IPS-20b (cell line): Measurements from ENCODE around the gene ARMH4.

Source experiments
- H3K27ac ChIP-seq: one replicate; pipeline ENCODE4 v1.5.1; 2013; ENCODE audit warnings: low read length
- H3K27me3 ChIP-seq: 2 replicates; pipeline ENCODE4 v1.6.1; 2013; ENCODE audit warnings: mild to moderate bottlenecking, low read length, inconsistent platforms; ENCODE audit not compliant: insufficient read depth
- H3K36me3 ChIP-seq: 2 replicates; pipeline ENCODE4 v1.6.1; 2013; ENCODE audit warnings: low read depth, mild to moderate bottlenecking, inconsistent platforms, low read length, moderate library complexity; ENCODE audit not compliant: insufficient read depth
- H3K4me1 ChIP-seq: 2 replicates; pipeline ENCODE4 v1.6.1; 2013; ENCODE audit warnings: mild to moderate bottlenecking, control low read depth, inconsistent platforms, low read length, moderate library complexity; ENCODE audit not compliant: insufficient read depth
- H3K4me3 ChIP-seq: 2 replicates; pipeline ENCODE4 v1.5.1; 2013; ENCODE audit warnings: mild to moderate bottlenecking, low read length, inconsistent platforms
- H3K9ac ChIP-seq: 2 replicates; pipeline ENCODE4 v1.6.1; 2013; ENCODE audit warnings: low read depth, mild to moderate bottlenecking, inconsistent platforms, low read length, moderate library complexity
- H3K9me3 ChIP-seq: 2 replicates; pipeline ENCODE4 v1.6.1; 2013; ENCODE audit warnings: mild to moderate bottlenecking, low read depth, low read length, inconsistent platforms; ENCODE audit not compliant: insufficient read depth

The ARMH4 gene

DNA sequence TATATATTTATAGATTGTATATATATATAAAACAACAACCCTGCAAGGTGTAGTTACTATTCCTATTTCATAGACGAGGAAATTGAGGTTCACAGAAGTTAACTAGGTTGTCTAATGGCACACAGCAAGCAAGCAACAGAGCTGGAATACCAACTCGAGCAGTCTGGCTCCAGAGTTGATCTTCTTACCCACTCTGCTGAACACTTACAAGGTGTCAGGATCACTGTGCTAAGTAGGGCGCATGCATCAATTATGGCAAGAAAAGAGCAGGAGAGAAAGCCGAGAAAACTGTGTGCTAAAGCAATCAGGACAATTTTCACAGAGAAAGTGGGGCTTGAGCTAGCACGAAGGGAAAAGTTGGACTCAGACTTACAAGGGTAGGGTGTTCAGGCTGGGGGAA lies 15.9 kb upstream of the ARMH4 start:
- Histone ChIP-seq H3K4me3 (no peak overlapping the region), H3K27ac (no peak overlapping the region), H3K27me3 (no peaks in the 10 kb centered on the region), H3K4me1 (peaks cover 6% of the 10 kb centered on the region), H3K9me3 (no peaks in the 10 kb centered on the region), H3K9ac (no peak overlapping the region), H3K36me3 (no peaks in the 10 kb centered on the region)

DNA sequence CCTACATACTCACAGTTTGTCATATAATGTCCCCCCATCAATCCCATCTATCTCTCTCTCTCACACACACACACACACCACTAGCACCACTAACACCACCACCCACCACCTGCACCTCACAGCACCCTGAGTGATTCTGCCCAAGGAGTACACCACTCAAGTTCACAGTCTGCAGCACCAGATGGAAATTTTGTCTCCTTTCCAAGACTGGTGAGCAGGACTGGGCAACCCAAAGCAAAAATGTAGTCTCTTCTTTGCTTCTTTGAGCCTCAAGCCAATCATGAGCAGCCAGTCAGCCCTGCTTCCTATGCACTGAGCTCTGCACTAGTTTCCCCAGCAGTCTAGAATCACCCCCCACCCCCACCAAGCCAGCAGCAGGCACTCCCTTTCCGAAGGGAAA lies 15.0 kb upstream of the ARMH4 start:
- no peak overlapping the region for H3K27ac ChIP-seq

DNA sequence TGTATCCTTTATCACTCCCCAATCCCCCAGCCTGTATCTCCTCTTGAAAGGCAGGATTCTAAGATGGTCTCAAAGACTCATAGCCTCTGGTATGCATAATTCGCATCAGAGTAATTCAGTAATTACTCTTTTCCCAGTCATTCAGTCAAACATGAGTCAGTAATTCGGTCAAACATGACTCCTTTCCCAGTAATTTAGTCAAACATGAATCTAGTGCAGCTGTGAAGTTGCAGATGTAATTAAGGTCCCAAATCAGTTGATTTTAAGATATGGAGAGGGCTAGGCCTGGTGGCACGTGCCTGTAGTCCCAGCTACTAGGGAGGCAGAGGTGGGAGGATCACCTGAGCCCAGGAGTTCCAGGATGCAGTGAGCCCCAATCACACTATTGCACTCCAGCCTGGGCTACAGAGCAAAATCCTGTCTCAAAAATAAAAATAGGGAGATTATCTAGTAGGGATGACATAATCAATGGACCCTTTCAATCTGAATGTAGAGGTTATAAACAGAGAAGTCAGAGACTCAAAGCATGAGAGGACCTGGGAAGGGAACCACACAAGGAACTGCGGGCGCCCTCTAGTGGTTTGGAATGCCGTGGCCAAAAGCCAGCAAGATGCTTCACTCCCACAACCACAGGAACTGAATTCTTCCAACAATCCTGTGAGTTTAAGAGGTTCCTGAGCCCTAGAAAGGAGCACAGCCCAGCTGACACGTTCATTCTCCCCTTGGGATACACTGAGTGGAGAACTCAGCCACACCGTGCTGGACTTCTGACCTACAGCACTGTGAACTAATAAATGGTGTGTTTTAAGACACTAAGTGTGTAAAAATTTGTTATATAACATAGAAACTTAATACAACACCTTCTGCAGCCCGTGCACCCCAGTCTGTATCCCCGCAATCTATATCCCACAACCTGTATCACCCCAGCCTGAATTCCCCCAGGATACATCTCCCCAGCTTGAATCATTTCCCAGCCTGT lies 14.3 kb upstream of the ARMH4 start:
- H3K9me3 ChIP-seq: no peaks in the 10 kb centered on the region
- H3K27me3 ChIP-seq: no peaks in the 10 kb centered on the region
- H3K9ac ChIP-seq: no peak overlapping the region
- peaks cover 6% of the 10 kb centered on the region for H3K4me1 ChIP-seq
- H3K4me3 ChIP-seq: no peak overlapping the region
- no peaks in the 10 kb centered on the region for H3K36me3 ChIP-seq
- H3K27ac ChIP-seq: no peak overlapping the region

More for the DNA sequence above, 15.0 kb upstream of the ARMH4 start:
- no peaks in the 10 kb centered on the region for H3K36me3 ChIP-seq
- H3K27me3 ChIP-seq: no peaks in the 10 kb centered on the region
- H3K9me3 ChIP-seq: no peaks in the 10 kb centered on the region
- H3K4me3 ChIP-seq: no peak overlapping the region
- H3K4me1 ChIP-seq: peaks cover 6% of the 10 kb centered on the region
- H3K9ac ChIP-seq: no peak overlapping the region

DNA sequence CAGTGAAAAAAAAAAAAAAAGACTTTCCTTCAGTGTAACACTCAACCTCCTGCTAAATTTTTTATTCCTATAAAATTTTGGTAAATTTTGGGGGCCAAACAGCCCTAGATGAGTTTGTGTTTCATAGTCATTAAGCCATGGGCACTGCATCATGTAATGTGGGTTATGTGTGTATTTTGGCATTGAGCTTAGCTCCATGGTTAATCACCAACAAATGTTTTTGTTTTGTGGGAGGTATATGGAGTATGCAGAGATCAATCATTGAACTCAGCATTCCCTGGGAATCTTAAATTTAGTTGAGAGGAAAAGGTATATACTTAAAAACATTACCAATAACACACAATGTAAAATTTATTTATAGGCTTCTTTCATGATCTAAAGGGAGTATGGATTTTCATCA lies 8.5 kb upstream of the ARMH4 start:
- Histone ChIP-seq H3K27me3 (no peaks in the 10 kb centered on the region), H3K9ac (no peak overlapping the region), H3K4me1 (no peaks in the 10 kb centered on the region), H3K27ac (no peak overlapping the region), H3K36me3 (no peaks in the 10 kb centered on the region), H3K4me3 (no peak overlapping the region), H3K9me3 (no peaks in the 10 kb centered on the region)

DNA sequence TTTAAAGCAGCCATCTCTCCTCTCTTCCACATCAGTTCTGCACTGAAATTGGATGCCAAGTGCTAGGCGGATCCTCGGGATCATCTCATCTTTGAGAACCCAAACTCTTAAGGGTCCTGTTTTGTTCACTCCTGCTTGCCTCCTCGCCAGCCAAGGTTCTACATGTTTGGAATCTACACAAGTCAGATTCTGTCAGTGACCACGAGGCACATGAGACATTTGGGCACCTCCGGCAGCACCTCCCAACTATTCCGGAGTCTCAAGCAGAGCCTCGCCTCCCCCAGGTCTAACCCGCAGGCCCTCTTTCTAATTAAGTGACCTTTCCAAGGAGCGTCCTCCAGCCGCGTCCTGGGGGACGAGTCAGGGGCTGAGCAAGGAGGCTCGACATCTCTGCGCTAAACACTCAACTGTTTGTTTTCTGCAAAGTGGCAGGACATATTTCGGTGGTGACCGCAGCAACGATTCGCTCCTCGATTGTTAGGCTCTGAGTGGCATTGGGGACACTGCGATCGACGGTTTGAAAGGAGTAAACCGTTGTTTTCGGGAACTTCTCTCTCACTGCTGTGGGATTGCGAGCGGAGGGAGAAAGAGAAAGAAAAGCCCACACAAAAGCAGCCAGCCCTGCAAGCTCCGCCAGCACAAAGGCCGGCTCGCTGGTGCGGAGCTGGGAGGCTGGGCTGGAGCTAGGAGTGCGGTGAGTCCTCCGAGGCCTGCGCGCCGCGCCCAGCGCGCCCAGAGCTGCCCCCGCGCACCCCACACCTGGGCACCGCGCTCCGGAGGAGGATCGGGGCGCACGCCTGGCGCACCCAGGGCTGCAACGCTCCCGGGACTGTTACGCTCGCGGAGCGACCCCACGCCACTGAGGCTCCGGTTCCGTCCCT lies 640 bp downstream of the ARMH4 start:
- no peaks in the 10 kb centered on the region for H3K9me3 ChIP-seq
- H3K27me3 ChIP-seq: peaks cover 43% of the 10 kb centered on the region
- H3K4me3 ChIP-seq: peak overlapping the region; percentile 96
- H3K4me1 ChIP-seq: peaks cover 25% of the 10 kb centered on the region
- no peak overlapping the region for H3K27ac ChIP-seq
- H3K36me3 ChIP-seq: no peaks in the 10 kb centered on the region
- H3K9ac ChIP-seq: peak overlapping the region; percentile 82

DNA sequence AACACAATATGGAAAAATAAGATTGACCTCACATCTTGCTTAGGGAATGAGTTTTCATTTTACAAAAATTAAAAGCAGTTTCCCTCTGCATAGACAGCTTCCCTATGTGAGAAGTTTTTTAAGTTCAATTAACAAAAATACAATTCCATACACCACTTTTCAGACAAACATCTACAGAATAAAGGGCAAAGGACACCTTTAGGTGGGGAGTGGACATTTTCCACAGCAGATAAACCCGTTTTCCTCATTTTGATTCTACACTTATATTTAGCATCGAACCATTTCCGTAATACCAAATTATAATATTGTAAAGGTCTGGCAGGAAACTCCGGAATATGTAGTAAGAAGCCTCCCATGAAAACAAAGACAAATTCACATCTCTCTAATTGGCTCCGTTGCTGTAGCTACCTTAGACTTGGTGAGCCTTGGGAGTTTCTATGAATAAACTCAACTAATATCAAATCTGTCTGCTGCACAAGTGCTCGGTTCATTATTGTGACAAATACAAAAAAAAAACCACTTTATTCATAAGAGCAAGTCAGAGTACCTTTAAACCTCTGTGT lies 1.7 kb downstream of the ARMH4 start:
- Histone ChIP-seq H3K27ac (no peak overlapping the region), H3K9ac (no peak overlapping the region; the same call in 1 of the 2 replicates), H3K27me3 (peaks cover 43% of the 10 kb centered on the region), H3K9me3 (no peaks in the 10 kb centered on the region), H3K36me3 (no peaks in the 10 kb centered on the region), H3K4me3 (peak overlapping the region; percentile 96), H3K4me1 (peaks cover 25% of the 10 kb centered on the region)

DNA sequence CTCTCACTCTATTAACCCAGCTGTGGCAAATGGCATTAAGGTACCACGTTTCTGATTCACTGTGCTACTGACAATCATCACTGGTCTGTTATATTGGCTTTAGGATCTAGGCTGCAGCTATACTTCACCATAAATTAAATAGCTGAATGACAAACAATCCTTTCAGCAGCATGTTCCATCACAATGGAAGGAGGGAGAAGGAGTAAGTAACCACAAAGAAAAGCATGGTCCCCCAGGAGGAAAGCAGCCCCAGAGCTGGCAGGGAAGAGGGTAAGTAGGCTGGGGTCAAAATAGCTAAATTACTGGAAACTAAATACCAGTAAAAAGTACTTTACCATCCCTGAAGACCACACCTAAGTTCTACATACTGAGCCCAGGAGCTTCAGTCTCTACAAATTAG lies 2.8 kb downstream of the ARMH4 start:
- H3K4me3 ChIP-seq: peak overlapping the region; percentile 11; the same call in 1 of the 2 replicates
- no peak overlapping the region for H3K27ac ChIP-seq
- peaks cover 25% of the 10 kb centered on the region for H3K4me1 ChIP-seq
- H3K36me3 ChIP-seq: no peaks in the 10 kb centered on the region
- peaks cover 43% of the 10 kb centered on the region for H3K27me3 ChIP-seq
- H3K9ac ChIP-seq: no peak overlapping the region
- no peaks in the 10 kb centered on the region for H3K9me3 ChIP-seq

DNA sequence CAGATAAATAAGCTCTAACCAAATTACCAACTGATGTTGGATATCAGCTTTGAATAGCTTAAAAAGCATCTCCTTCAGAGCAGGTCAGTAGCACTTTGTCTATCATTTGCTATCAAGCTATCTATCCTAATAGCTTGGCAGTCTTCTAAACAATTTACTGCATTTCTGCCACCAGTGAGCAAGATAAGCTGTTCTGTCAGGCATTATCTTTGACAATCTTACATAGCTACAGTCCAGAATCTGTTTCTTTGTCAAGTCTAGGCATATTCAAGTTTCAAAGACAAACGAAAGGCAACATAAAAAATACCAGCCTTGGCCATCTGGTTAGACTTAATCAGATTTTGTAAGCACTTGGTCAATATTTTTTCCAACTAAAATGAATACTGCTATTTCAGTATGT lies 5.6 kb downstream of the ARMH4 start:
- H3K27ac ChIP-seq: no peak overlapping the region
- no peak overlapping the region for H3K4me3 ChIP-seq
- H3K27me3 ChIP-seq: peaks cover 23% of the 10 kb centered on the region
- H3K4me1 ChIP-seq: peaks cover 25% of the 10 kb centered on the region
- H3K9ac ChIP-seq: no peak overlapping the region
- no peaks in the 10 kb centered on the region for H3K36me3 ChIP-seq
- H3K9me3 ChIP-seq: no peaks in the 10 kb centered on the region

DNA sequence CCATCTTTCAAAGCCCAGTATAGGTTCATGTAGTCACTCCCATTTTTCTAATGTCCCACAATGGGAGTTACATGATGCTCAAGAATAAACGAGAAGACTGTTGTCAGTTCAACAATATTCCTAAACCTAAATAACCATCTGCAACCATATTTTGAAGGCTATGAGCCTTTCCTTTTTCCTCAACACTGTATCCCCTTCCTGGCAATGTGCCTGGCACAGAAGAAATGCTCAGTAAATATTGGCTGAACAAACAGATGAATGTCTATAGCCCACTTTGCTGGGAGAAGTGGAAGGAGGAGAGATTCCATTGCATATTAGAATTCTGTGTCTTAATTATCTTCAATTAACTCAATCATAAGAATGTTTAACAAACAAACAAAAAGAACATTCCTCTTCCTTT lies 6.1 kb downstream of the ARMH4 start:
- peaks cover 18% of the 10 kb centered on the region for H3K27me3 ChIP-seq
- no peak overlapping the region for H3K9ac ChIP-seq
- H3K4me3 ChIP-seq: no peak overlapping the region
- H3K27ac ChIP-seq: no peak overlapping the region
- H3K9me3 ChIP-seq: no peaks in the 10 kb centered on the region
- H3K36me3 ChIP-seq: no peaks in the 10 kb centered on the region
- peaks cover 24% of the 10 kb centered on the region for H3K4me1 ChIP-seq

DNA sequence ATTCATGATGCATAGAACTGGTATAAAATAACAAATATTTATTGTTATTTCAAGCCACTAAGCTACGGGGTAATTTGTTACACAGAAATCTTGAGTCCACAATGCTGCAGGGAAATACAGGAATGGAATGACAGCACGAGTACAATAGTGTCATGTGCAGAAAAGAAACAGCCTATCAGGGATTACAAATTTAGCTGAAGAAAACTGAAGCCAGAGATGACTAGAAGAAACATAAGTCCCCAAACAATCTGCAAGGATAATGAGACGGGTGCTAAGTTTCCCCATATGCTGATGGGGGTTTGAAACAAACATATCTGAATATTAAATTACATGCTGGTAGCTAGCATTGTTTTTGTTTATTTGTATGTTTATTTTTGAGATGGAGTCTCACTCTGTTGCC lies 8.9 kb downstream of the ARMH4 start:
- Histone ChIP-seq H3K36me3 (peaks cover 5% of the 10 kb centered on the region; the same call in 1 of the 2 replicates), H3K9me3 (no peaks in the 10 kb centered on the region), H3K27ac (no peak overlapping the region), H3K4me1 (no peaks in the 10 kb centered on the region), H3K27me3 (no peaks in the 10 kb centered on the region), H3K4me3 (no peak overlapping the region), H3K9ac (no peak overlapping the region)

DNA sequence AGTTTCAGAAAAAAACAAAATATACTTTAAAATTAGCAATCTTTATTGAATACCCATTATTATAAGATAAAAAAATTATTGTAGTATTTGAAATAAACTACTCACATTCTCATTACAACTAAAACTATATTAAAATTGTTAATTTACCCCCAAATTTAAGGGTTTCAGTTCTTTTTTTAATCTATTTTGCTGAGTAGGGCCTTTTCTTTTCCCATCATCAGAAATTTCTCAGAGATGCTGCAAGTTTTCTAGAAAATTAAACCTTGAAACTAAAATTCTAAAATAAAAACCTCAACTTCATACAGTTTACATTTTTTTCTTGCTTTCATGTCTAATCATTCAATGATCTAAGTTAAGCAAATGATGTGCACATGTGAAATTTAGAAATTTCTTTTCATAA lies 10.1 kb downstream of the ARMH4 start:
- no peaks in the 10 kb centered on the region for H3K9me3 ChIP-seq
- no peaks in the 10 kb centered on the region for H3K27me3 ChIP-seq
- H3K4me3 ChIP-seq: no peak overlapping the region
- H3K9ac ChIP-seq: no peak overlapping the region
- H3K4me1 ChIP-seq: no peaks in the 10 kb centered on the region
- H3K36me3 ChIP-seq: peaks cover 10% of the 10 kb centered on the region; the same call in 1 of the 2 replicates
- no peak overlapping the region for H3K27ac ChIP-seq
